Stimulated activated CD8-positive, alpha-beta memory T cell treated with anti-CD3 and anti-CD28 coated beads, Interleukin-7, amount 100 ng/mL, for 24 hours (primary cell): ENCODE measurements around the gene SUGCT.
"Not testable (repeated sequence)": the region's sequence is repeated elsewhere in the genome, so short reads cannot be mapped to it uniquely, and the experiment has no call there.

ENCODE experiments used
- DNase-seq: peaks from one replicate; pipeline ENCODE4 v3.0.0-alpha.2; 2020; ENCODE audit warnings: low read depth

Gene SUGCT

GRCh38 chr7:40263752-40264390 lies 129.1 kb downstream of the SUGCT start:
- no peak for DNase-seq

- no peak for DNase-seq
These were observed 132.8 kb downstream of the SUGCT start for GRCh38 chr7:40267583-40267982.

- DNase-seq = not testable (repeated sequence)
These were observed 134.0 kb downstream of the SUGCT start for GRCh38 chr7:40268810-40269209.

- DNase-seq = no peak
These were observed 141.3 kb downstream of the SUGCT start for GRCh38 chr7:40276061-40276460.

- no peak for DNase-seq
These were observed 145.2 kb downstream of the SUGCT start for GRCh38 chr7:40279991-40280390.

GRCh38 chr7:40282858-40283257 lies 148.1 kb downstream of the SUGCT start:
- no peak for DNase-seq

GRCh38 chr7:40283391-40283790 lies 148.6 kb downstream of the SUGCT start:
- DNase-seq = no peak

GRCh38 chr7:40288827-40289226 lies 154.0 kb downstream of the SUGCT start:
- no peak for DNase-seq

GRCh38 chr7:40297741-40298311 lies 163.0 kb downstream of the SUGCT start:
- DNase-seq = no peak

- no peak for DNase-seq
These were observed 163.6 kb downstream of the SUGCT start for GRCh38 chr7:40298421-40298820.

- no peak for DNase-seq
These were observed 164.3 kb downstream of the SUGCT start for GRCh38 chr7:40299097-40299496.

GRCh38 chr7:40300146-40300670 lies 165.4 kb downstream of the SUGCT start:
- no peak for DNase-seq

- DNase-seq = no peak
These were observed 166.8 kb downstream of the SUGCT start for GRCh38 chr7:40301486-40302068.

GRCh38 chr7:40303996-40304395 lies 169.2 kb downstream of the SUGCT start:
- DNase-seq = no peak

- no peak for DNase-seq
These were observed 170.4 kb downstream of the SUGCT start for GRCh38 chr7:40305229-40305628.

- no peak for DNase-seq
These were observed 171.2 kb downstream of the SUGCT start for GRCh38 chr7:40306025-40306424.

GRCh38 chr7:40306596-40306995 lies 171.8 kb downstream of the SUGCT start:
- no peak for DNase-seq

- DNase-seq = no peak
These were observed 175.5 kb downstream of the SUGCT start for GRCh38 chr7:40310258-40310657.

- DNase-seq = no peak
These were observed 176.5 kb downstream of the SUGCT start for GRCh38 chr7:40311307-40311706.

- no peak for DNase-seq
These were observed 180.5 kb downstream of the SUGCT start for GRCh38 chr7:40315277-40315676.

GRCh38 chr7:40316176-40316575 lies 181.4 kb downstream of the SUGCT start:
- DNase-seq = no peak

GRCh38 chr7:40324914-40325313 lies 190.1 kb downstream of the SUGCT start:
- DNase-seq = no peak

- no peak for DNase-seq
These were observed 192.3 kb downstream of the SUGCT start for GRCh38 chr7:40327113-40327512.

GRCh38 chr7:40327873-40328272 lies 193.1 kb downstream of the SUGCT start:
- DNase-seq = no peak
